OCI-LY7 (cell line): Measurements from ENCODE around the gene PDZD2.

Experiments used
- EZH2phosphoT487 ChIP-seq: fragments of 200-600 bp; sonication (generic); IDR thresholded peaks from 2 replicates; pipeline ENCODE4 v1.6.1; 2018; ENCODE audit warnings: low read depth, borderline replicate concordance, mild to moderate bottlenecking, mixed run types, antibody characterized with exemption, low read length, moderate library complexity, mixed read lengths
- TF ChIP-seq, protein P1 (sequence below): fragments of 200-600 bp; sonication (generic); conservative IDR thresholded peaks from 2 replicates; pipeline ENCODE4 v1.5.1; 2014; ENCODE audit warnings: mild to moderate bottlenecking, antibody characterized with exemption, low read length, moderate library complexity, mixed read lengths

DNA sequence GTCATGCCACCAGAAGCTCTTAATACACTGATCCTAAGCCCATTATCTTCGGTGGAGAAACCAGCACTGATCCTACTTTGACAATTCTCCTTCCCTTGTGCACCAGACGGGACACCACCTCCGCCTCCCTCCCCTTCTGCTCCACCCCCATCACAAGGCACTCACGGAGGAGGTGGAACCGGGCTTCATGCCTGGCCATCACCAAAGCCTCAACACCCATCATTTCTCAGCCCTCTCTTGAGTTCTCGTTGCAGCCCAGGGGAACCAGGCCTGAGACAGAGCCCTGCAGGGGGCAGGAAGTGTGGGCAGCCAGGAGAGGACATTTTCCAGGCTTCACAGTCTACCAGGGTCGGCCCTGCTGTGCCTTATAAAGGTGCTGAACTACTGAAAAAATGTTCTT is 374.7 kb downstream of the PDZD2 start:
- TF ChIP-seq, protein P1, sequence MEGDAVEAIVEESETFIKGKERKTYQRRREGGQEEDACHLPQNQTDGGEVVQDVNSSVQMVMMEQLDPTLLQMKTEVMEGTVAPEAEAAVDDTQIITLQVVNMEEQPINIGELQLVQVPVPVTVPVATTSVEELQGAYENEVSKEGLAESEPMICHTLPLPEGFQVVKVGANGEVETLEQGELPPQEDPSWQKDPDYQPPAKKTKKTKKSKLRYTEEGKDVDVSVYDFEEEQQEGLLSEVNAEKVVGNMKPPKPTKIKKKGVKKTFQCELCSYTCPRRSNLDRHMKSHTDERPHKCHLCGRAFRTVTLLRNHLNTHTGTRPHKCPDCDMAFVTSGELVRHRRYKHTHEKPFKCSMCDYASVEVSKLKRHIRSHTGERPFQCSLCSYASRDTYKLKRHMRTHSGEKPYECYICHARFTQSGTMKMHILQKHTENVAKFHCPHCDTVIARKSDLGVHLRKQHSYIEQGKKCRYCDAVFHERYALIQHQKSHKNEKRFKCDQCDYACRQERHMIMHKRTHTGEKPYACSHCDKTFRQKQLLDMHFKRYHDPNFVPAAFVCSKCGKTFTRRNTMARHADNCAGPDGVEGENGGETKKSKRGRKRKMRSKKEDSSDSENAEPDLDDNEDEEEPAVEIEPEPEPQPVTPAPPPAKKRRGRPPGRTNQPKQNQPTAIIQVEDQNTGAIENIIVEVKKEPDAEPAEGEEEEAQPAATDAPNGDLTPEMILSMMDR, result no peak
- no peak for TF ChIP-seq EZH2phosphoT487
